GM19328 (cell line): ENCODE measurements around the gene ZNF397.

Experiments used
- ATAC-seq: cut with Tn5 transposase; IDR thresholded peaks from one replicate; pipeline ENCODE4 v1.9.1; 2021; ENCODE audit warnings: mild to moderate bottlenecking, moderate library complexity; ENCODE audit not compliant: unreplicated experiment

The ZNF397 gene

GRCh38 chr18:35290094-35290735 lies 49.4 kb downstream of the ZNF397 start, which contains the start of gene ZSCAN30:
Gene ZSCAN30 (minus strand): TSS chr18:35290229. CDS start chr18:35264352, 25,877 bp downstream.
- ATAC-seq, result peak; percentile 92

GRCh38 chr18:35291166-35291565 lies 50.3 kb downstream of the ZNF397 start:
- no peak for ATAC-seq

GRCh38 chr18:35296060-35296459 lies 55.2 kb downstream of the ZNF397 start:
- ATAC-seq, result no peak

- no peak for ATAC-seq
Measured at GRCh38 chr18:35303610-35304009, 62.8 kb downstream of the ZNF397 start.

GRCh38 chr18:35306588-35307250 lies 65.9 kb downstream of the ZNF397 start:
- no peak for ATAC-seq
